CD4-positive, alpha-beta T cell (primary cell): ENCODE data around the gene CAMTA1. TPM values are rescaled to one million over a fixed set of nuclear protein-coding genes. Genes with fewer than 3 reads are reported as not detected.

Source experiments
- ATAC-seq: fragments of 200-7000 bp; cut with Tn5 transposase; one replicate; pipeline ENCODE4 v1.10.0; 2022; ENCODE audit warnings: mild to moderate bottlenecking; ENCODE audit not compliant: poor library complexity
- CTCF ChIA-PET: fragments of 350-600 bp; sonication (Branson Sonifier 250); formaldehyde crosslinking; loops from one replicate; lab custom pipeline; 2021; ENCODE audit warnings: antibody characterized with exemption, inconsistent platforms; lab: Charles Lee
- POLR2A ChIA-PET: fragments of 350-600 bp; sonication (Branson Sonifier 250); formaldehyde crosslinking; loops from one replicate; lab custom pipeline; 2021; ENCODE audit warnings: antibody characterized with exemption, inconsistent platforms; lab: Charles Lee
- DNase-seq, 14 experiments: peaks; one replicate each; pipeline ENCODE4 v3.0.0-alpha.2; 2013 to 2020; ENCODE audit warnings: mixed read lengths in 2 of 14
- H3K27ac ChIP-seq, 2 donors: one replicate each; pipeline versions ENCODE4 v1.5.1 to v1.7.0; 2013; ENCODE audit warnings: low read length in 2 of 2, low read depth in 1 of 2, mild to moderate bottlenecking in 1 of 2
- H3K27me3 ChIP-seq, 2 experiments: 1 replicate in 1 of 2; 2 replicates in 1 of 2; pipeline versions ENCODE4 v1.6.1 to v1.7.0; 2013; ENCODE audit warnings: low read length in 2 of 2, control low read depth in 1 of 2, mild to moderate bottlenecking in 1 of 2, moderate library complexity in 1 of 2; ENCODE audit not compliant: insufficient read depth in 2 of 2, control insufficient read depth in 1 of 2
- H3K36me3 ChIP-seq: one replicate; pipeline ENCODE4 v1.6.1; 2013; ENCODE audit warnings: low read length, control low read depth; ENCODE audit not compliant: insufficient read depth
- H3K4me1 ChIP-seq: one replicate; pipeline ENCODE4 v1.6.1; 2013; ENCODE audit warnings: low read length, control low read depth; ENCODE audit not compliant: insufficient read depth
- H3K4me3 ChIP-seq: one replicate; pipeline ENCODE4 v1.5.1; 2013; ENCODE audit warnings: mild to moderate bottlenecking, low read length, moderate library complexity
- H3K9me3 ChIP-seq, 2 experiments: 1 replicate in 1 of 2; 2 replicates in 1 of 2; pipeline versions ENCODE4 v1.6.1 to v1.7.0; 2013; ENCODE audit warnings: low read length in 2 of 2, mild to moderate bottlenecking in 2 of 2, control low read depth in 1 of 2, moderate library complexity in 1 of 2; ENCODE audit not compliant: control insufficient read depth in 1 of 2, insufficient read depth in 1 of 2
- H3K27ac Mint-ChIP-seq: one replicate; pipeline ENCODE4 v1.8.0; 2020; ENCODE audit warnings: mixed read lengths
- H3K27me3 Mint-ChIP-seq: one replicate; pipeline ENCODE4 v1.8.0; 2021; ENCODE audit warnings: mixed read lengths
- H3K36me3 Mint-ChIP-seq: one replicate; pipeline ENCODE4 v1.8.0; 2021; ENCODE audit warnings: low read depth, mixed read lengths
- H3K4me1 Mint-ChIP-seq: one replicate; pipeline ENCODE4 v1.8.0; 2021; ENCODE audit warnings: low read depth, mixed read lengths
- H3K4me3 Mint-ChIP-seq: one replicate; pipeline ENCODE4 v1.8.0; 2020; ENCODE audit warnings: mild to moderate bottlenecking, mixed read lengths
- H3K9me3 Mint-ChIP-seq: one replicate; pipeline ENCODE4 v1.8.0; 2020; ENCODE audit warnings: mixed read lengths
- intact Hi-C, 2 experiments: fragments of 100-400 bp; cut with DNase I in 1 of 2; cut with micrococcal nuclease in 1 of 2; formaldehyde crosslinking; loops; one replicate each; pipeline versions ENCODE4 v1.15.1 to v1.9.0; 2023 to 2025; cut with DNase I, micrococcal nuclease
- total RNA-seq, 174 experiments: library from RNA in 2 of 174; stranded (reverse) in 2 of 174; gene quantifications; one replicate each; pipeline ENCODE4 v1.2.3 and lab custom pipeline; 2021 to 2026
- TF ChIP-seq, protein P1 (sequence below): fragments of 200-600 bp; IDR thresholded peaks from one replicate; pipeline ENCODE4 v1.8.0; 2022; ENCODE audit warnings: antibody characterized with exemption, mild to moderate bottlenecking

CAMTA1 gene
- total RNA-seq, 2 experiments from 2014 or later, result 38.6 to 39.3 TPM

DNA sequence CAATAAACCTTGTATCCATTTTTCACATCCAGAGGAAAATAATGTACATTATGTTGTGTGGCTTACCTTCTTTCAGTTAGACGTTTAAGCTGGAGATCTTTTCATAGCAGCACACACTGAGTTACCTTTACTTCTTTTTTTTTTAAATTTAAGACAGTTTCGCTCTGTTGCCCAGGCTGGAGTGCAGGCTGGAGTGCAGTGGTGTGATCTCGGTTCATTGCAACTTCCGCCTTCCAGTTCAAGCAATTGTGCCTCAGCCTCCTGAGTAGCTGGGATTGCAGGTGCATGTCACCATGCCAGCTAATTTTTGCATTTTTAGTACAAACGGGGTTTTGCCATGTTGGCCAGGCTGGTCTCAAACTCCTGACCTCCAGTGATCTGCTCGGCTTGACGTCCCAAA lies 7.4 kb upstream of the CAMTA1 start:
- no peaks in the 10 kb centered on the region for H3K4me1 Mint-ChIP-seq
- intact Hi-C loops, result no loop called here
- ATAC-seq (no peak), DNase-seq (no peak)
- peaks cover 8% of the 10 kb centered on the region for H3K27me3 Mint-ChIP-seq
- H3K9me3 Mint-ChIP-seq, result peaks cover 3% of the 10 kb centered on the region
- H3K27me3 ChIP-seq, result peaks cover 0 to 6% of the 10 kb centered on the region in 2 experiments
- no peak overlapping the region for H3K4me3 Mint-ChIP-seq
- H3K27ac Mint-ChIP-seq, result no peak overlapping the region
- POLR2A ChIA-PET, result no interaction called here
- H3K4me3 ChIP-seq, result no peak overlapping the region
- no peaks in the 10 kb centered on the region for H3K36me3 Mint-ChIP-seq
- H3K27ac ChIP-seq, result no peak overlapping the region
- H3K4me1 ChIP-seq, result peaks cover under 1% of the 10 kb centered on the region
- CTCF ChIA-PET, result no interaction called here
- H3K36me3 ChIP-seq, result no peaks in the 10 kb centered on the region
- H3K9me3 ChIP-seq, result no peaks in the 10 kb centered on the region
- TF ChIP-seq, protein P1, sequence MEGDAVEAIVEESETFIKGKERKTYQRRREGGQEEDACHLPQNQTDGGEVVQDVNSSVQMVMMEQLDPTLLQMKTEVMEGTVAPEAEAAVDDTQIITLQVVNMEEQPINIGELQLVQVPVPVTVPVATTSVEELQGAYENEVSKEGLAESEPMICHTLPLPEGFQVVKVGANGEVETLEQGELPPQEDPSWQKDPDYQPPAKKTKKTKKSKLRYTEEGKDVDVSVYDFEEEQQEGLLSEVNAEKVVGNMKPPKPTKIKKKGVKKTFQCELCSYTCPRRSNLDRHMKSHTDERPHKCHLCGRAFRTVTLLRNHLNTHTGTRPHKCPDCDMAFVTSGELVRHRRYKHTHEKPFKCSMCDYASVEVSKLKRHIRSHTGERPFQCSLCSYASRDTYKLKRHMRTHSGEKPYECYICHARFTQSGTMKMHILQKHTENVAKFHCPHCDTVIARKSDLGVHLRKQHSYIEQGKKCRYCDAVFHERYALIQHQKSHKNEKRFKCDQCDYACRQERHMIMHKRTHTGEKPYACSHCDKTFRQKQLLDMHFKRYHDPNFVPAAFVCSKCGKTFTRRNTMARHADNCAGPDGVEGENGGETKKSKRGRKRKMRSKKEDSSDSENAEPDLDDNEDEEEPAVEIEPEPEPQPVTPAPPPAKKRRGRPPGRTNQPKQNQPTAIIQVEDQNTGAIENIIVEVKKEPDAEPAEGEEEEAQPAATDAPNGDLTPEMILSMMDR, result no peak

DNA sequence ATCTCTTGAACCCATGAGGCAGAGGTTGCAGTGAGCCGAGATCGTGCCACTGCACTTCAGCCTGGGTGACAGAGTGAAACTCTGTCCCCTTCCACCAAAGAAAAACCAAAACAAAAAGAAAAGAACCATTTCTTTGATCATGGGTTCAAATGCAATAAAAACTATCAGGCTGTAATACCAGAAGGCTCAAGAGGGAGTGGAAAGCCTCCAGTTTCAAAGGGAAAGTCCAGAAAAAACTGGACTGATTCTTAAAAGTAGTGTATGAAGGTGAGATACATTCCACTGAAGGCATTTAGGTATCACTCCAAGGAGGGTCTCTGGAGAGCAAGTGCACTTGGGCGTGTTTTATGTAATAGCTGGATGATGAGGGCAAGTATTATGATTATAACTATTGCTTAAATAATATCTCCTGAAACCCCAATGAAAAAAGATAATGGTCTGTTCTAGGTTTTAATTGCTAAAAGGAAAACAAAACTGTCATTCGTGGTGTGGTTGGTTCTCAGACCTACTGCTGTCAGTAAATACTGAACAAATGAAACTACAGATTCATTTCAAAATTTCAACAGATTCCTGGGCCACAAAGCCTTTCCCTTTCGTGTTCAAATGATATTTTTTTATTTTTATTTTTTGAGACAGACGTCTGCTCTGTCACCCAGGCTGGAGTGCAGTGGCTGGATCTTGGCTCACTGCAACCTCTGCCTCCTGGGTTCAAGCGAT lies 6.0 kb upstream of the CAMTA1 start:
- no peak for ATAC-seq
- ChIA-PET CTCF (no interaction called here), POLR2A (no interaction called here)
- Histone ChIP-seq H3K27me3 (peaks cover 0 to 6% of the 10 kb centered on the region in 2 experiments), H3K27ac (no peak overlapping the region), H3K9me3 (no peaks in the 10 kb centered on the region), H3K4me1 (peaks cover 8% of the 10 kb centered on the region), H3K36me3 (no peaks in the 10 kb centered on the region), H3K4me3 (no peak overlapping the region)
- peaks cover 11% of the 10 kb centered on the region for H3K4me1 Mint-ChIP-seq
- H3K36me3 Mint-ChIP-seq, result no peaks in the 10 kb centered on the region
- H3K9me3 Mint-ChIP-seq, result peaks cover 3% of the 10 kb centered on the region
- no peak overlapping the region for H3K27ac Mint-ChIP-seq
- intact Hi-C loops, result no loop called here
- TF ChIP-seq, protein P1, result no peak
- H3K27me3 Mint-ChIP-seq, result peaks cover 8% of the 10 kb centered on the region
- no peak overlapping the region for H3K4me3 Mint-ChIP-seq
- DNase-seq, result no peak

DNA sequence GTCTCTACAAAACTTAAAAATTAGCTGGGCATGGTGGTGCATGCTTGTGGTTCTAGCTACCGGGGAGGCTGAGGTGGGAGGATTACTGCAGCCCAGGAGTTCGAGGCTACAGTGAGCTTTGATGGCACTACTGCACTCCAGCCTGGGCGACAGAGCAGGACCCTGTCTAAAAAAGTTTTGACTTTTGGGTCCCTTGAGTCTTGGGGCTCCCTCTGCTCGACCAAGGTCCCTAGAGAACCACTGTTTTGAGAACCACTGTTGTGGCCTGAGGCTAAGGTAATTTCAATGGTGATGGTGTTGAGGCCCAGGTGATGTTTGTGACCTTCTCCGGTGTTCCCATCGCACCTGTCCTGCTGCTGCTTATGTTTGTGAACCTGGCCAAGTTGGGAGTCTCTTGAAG lies 3.1 kb upstream of the CAMTA1 start:
- no peaks in the 10 kb centered on the region for H3K27me3 ChIP-seq
- intact Hi-C loops, result loop anchor here in 1 of 2 experiments (2.0 to 10.0 kb wide), 5 partner anchors 157 to 1180 kb away; partner anchors contain the start of genes ACOT7, NOL9, NPHP4 and PARK7
- Mint-ChIP-seq H3K27ac (no peak overlapping the region), H3K36me3 (peaks cover 11% of the 10 kb centered on the region), H3K27me3 (no peaks in the 10 kb centered on the region), H3K4me1 (peaks cover 27% of the 10 kb centered on the region), H3K9me3 (no peaks in the 10 kb centered on the region), H3K4me3 (no peak overlapping the region)
- TF ChIP-seq, protein P1, result no peak
- peaks cover 17% of the 10 kb centered on the region for H3K4me1 ChIP-seq
- H3K4me3 ChIP-seq, result no peak overlapping the region
- ChIA-PET CTCF (interaction anchor here (1.3 kb wide), 1 partner anchor 81 kb away, joined by 3 read pairs; the partner anchor contains the start of gene DNAJC11), POLR2A (interaction anchor here (1.1 kb wide), 1 partner anchor 38 kb away, joined by 3 read pairs; no protein-coding TSS in a partner anchor)
- no peaks in the 10 kb centered on the region for H3K9me3 ChIP-seq
- ATAC-seq, result no peak
- H3K27ac ChIP-seq, result no peak overlapping the region
- no peaks in the 10 kb centered on the region for H3K36me3 ChIP-seq
- DNase-seq, result no peak
